Left ventricle myocardium inferior (tissue), 1 donor: ENCODE data around the gene HSD11B2. TPM values are rescaled to one million over a fixed set of nuclear protein-coding genes. Genes with fewer than 3 reads are reported as not detected.

Source experiments
- DNase-seq: peaks from one replicate; pipeline ENCODE4 v3.0.0-alpha.2; 2020
- H3K27ac ChIP-seq: fragments of 200-600 bp; replicated peaks from 2 replicates; pipeline ENCODE4 v1.8.0; 2021
- H3K27me3 ChIP-seq: fragments of 200-600 bp; 2 replicates; pipeline ENCODE4 v1.8.0; 2021; ENCODE audit warnings: low read depth
- H3K36me3 ChIP-seq: fragments of 200-600 bp; 2 replicates; pipeline ENCODE4 v1.8.0; 2021
- H3K4me1 ChIP-seq: fragments of 200-600 bp; 2 replicates; pipeline ENCODE4 v1.8.0; 2021
- H3K4me3 ChIP-seq: fragments of 200-600 bp; 2 replicates; pipeline ENCODE4 v1.8.0; 2021; ENCODE audit warnings: mild to moderate bottlenecking, moderate library complexity
- H3K9me3 ChIP-seq: fragments of 200-600 bp; replicated peaks from 2 replicates; pipeline ENCODE4 v1.8.0; 2021
- intact Hi-C: fragments of 100-400 bp; cut with micrococcal nuclease; formaldehyde crosslinking; loops from one replicate; pipeline ENCODE4 v1.11.0; 2022
- total RNA-seq: library from RNA; stranded (reverse); fragmentation: NEBNext Ultra II Directional; extraction: Animal tissue kit (Norgen Biotek cat#: 25700); gene quantifications from one replicate; pipeline ENCODE4 v1.2.1, GENCODE V29; 2021
- TF ChIP-seq, protein P1 (sequence below): fragments of 200-600 bp; IDR thresholded peaks from 2 replicates; pipeline ENCODE4 v1.8.0; 2021; ENCODE audit warnings: antibody characterized with exemption, mild to moderate bottlenecking, borderline replicate concordance
- donor health status: DM: no; HTN: yes; CAD: no; lungs with severe emphysema.

Gene HSD11B2
- total RNA-seq, 1 donor from 2014 or later: 0.99 TPM

DNA sequence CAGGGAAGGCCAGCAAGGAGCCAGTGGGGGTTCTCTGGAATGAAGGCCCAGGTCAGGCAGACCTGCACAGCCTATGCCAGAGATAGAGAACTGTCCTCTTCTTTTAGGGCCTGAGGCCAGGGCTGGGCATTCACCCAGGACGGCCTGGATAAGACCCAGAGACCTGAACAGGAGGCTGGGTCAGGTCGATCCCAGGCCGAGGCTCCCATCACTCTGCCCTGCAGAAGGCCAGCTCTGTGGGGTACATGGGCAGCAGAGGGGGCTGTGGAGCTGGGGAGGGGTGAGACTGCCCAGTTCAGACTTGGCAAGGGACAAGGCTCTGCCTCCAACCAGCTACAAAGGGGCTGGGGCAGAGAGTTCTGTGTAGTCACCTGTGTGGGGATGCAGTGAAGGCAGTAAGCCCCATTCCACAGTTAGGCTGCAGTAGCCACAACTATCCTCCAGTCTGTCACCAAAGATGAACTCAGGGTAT lies 14.6 kb downstream of the HSD11B2 start:
- intact Hi-C loops: no loop called here
- Histone ChIP-seq H3K9me3 (no peaks in the 10 kb centered on the region), H3K27ac (peak overlapping the region; percentile 76), H3K36me3 (peaks cover 6% of the 10 kb centered on the region), H3K27me3 (no peaks in the 10 kb centered on the region), H3K4me3 (no peak overlapping the region), H3K4me1 (peaks cover 100% of the 10 kb centered on the region)
- DNase-seq: peak; percentile 74
- TF ChIP-seq, protein P1, sequence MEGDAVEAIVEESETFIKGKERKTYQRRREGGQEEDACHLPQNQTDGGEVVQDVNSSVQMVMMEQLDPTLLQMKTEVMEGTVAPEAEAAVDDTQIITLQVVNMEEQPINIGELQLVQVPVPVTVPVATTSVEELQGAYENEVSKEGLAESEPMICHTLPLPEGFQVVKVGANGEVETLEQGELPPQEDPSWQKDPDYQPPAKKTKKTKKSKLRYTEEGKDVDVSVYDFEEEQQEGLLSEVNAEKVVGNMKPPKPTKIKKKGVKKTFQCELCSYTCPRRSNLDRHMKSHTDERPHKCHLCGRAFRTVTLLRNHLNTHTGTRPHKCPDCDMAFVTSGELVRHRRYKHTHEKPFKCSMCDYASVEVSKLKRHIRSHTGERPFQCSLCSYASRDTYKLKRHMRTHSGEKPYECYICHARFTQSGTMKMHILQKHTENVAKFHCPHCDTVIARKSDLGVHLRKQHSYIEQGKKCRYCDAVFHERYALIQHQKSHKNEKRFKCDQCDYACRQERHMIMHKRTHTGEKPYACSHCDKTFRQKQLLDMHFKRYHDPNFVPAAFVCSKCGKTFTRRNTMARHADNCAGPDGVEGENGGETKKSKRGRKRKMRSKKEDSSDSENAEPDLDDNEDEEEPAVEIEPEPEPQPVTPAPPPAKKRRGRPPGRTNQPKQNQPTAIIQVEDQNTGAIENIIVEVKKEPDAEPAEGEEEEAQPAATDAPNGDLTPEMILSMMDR: no peak

DNA sequence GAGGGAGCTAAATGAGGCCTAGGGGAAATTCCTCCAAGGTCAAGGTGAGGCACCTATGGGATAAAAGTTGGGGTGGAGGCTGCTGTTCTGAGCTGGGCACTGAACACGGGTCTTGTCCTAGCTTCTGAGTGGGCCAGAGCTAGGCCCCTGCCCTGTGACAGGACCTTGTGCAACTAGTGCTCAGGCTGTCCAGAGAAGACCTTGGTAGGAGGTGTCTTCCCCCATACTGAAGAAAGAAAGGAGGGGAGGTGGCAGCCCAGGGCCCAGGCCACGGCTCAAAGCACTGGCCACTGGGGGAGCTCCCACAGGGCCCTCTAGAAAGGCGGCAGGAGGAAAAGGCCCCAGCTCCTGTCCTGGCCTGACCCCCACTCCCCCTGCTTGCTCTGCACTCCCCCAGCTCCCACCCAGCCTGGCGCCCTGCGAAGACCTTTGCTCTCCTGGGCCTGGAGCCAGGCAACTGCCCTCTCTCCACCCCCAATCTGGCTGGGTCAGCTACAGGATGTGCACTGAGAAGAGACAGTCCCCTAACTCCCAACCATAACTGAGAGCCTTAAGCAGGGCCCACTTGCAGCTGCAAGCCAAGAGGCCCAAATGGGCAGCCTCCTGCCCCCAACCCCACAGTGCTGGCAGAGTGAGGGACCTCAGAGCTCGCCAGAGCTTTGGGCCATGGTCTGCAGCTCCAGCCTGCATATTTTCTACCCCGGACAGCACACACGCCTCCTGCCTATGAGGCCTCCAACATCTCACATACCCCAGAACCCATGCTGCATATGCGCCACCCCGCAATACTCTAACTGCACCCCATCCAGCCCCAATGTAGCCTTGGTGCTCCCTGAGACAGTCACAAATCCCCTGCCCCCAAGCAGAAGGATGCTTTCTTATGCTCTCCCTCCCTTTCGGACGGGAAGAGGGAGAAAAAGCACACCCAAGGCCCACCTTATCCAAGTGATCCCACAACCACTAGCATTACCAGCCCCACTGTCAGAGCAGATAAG lies 15.3 kb downstream of the HSD11B2 start:
- Histone ChIP-seq H3K4me3 (peak overlapping the region; percentile 7), H3K27me3 (no peaks in the 10 kb centered on the region), H3K4me1 (peaks cover 100% of the 10 kb centered on the region), H3K9me3 (no peaks in the 10 kb centered on the region), H3K36me3 (peaks cover 12% of the 10 kb centered on the region), H3K27ac (peak overlapping the region; percentile 76)
- TF ChIP-seq, protein P1: peak; percentile 13
- DNase-seq: peak; percentile 63
- intact Hi-C loops: no loop called here

DNA sequence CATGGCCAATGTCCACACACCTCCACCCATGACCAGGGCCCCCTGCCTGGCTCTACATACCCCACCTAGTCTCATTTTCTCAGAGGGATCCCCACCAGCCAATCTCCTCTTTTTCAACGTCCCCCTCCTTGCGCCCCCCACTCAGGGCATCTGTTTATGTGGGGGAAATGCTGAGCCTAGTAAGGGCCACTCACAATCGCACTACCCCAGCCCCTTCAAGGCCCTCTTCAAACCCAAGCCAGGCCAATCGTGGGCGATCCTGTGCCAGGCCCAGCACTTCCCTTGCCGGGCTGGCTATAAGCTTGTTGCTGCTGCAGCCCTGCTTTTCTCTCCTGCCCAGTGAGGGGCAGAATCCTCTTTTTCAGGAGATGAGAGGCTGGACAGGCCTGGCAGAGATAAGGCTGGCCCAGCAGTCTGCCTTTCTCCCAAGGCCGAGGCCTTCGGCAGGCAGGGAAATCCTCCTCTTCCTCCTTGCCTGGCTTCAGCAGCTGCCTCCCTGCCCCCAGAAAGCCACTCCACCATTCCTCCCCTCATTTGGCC lies 16.1 kb downstream of the HSD11B2 start:
- no peak for DNase-seq
- intact Hi-C loops: no loop called here
- Histone ChIP-seq H3K36me3 (peaks cover 16% of the 10 kb centered on the region), H3K4me3 (peak overlapping the region; percentile 7), H3K27ac (peak overlapping the region; percentile 76), H3K4me1 (peaks cover 100% of the 10 kb centered on the region), H3K27me3 (no peaks in the 10 kb centered on the region), H3K9me3 (no peaks in the 10 kb centered on the region)
- TF ChIP-seq, protein P1: no peak

DNA sequence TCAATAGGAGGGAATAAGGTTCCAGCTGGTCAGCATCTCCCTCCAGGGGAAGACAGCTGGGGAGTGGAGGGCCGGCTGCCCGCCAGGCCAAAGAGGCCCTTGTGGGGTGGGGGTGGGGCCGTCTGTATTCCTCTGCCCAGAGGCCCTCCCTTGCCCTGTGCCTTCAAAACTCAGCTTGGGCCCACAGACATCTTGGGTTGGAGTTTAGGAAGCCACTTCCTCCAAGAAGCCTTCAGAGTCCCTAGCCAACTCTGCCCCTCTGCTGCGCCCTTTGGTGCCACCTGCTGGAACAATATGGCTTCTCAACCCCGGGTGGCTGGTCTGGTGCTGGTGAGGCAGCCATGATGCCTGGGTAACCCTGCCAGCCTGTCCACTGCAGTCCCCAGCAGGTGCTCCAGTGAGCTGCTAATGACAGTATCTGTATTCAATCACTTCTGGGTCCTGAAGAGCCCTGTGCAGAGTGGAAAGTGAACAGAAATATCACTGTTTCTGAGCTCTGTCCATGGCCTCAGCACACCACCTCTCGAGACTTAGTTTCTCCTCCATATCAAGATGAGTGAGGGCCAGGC lies 16.7 kb downstream of the HSD11B2 start:
- DNase-seq: peak; percentile 60
- intact Hi-C loops: no loop called here
- H3K4me1 ChIP-seq: peaks cover 96% of the 10 kb centered on the region
- H3K9me3 ChIP-seq: no peaks in the 10 kb centered on the region
- peaks cover 20% of the 10 kb centered on the region for H3K36me3 ChIP-seq
- TF ChIP-seq, protein P1: peak; percentile 52
- H3K4me3 ChIP-seq: no peak overlapping the region
- H3K27ac ChIP-seq: peak overlapping the region; percentile 76
- H3K27me3 ChIP-seq: no peaks in the 10 kb centered on the region

DNA sequence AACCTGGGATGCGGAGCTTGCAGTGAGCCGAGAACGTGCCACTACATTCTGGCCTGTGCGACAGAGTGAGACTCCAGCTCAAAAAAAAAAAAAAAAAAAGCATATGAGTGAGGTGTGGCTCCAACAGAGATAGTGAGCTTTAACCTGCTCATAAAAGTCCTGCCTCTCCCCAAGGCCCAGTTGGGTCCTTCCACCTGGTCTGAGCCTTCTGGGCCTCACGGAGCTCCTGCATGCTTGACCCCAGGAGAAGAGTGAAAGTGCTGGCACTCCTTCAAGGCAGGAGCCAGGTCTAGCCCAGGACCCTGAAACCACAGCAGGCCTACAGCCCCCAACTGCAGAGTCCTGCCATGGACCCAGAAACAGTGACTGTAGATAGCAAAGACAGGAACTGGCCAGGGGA lies 17.7 kb downstream of the HSD11B2 start:
- peaks cover 87% of the 10 kb centered on the region for H3K4me1 ChIP-seq
- intact Hi-C loops: no loop called here
- H3K4me3 ChIP-seq: no peak overlapping the region
- no peaks in the 10 kb centered on the region for H3K27me3 ChIP-seq
- no peak for DNase-seq
- peaks cover 28% of the 10 kb centered on the region for H3K36me3 ChIP-seq
- no peaks in the 10 kb centered on the region for H3K9me3 ChIP-seq
- H3K27ac ChIP-seq: peak overlapping the region; percentile 74
- TF ChIP-seq, protein P1: no peak
